Activated gamma-delta T cell (primary cell): Measurements from ENCODE around the gene BDH1.

Experiments
- DNase-seq: peaks from one replicate; lab custom pipeline; 2025; lab: John Stamatoyannopoulos, UW

BDH1 gene

DNA sequence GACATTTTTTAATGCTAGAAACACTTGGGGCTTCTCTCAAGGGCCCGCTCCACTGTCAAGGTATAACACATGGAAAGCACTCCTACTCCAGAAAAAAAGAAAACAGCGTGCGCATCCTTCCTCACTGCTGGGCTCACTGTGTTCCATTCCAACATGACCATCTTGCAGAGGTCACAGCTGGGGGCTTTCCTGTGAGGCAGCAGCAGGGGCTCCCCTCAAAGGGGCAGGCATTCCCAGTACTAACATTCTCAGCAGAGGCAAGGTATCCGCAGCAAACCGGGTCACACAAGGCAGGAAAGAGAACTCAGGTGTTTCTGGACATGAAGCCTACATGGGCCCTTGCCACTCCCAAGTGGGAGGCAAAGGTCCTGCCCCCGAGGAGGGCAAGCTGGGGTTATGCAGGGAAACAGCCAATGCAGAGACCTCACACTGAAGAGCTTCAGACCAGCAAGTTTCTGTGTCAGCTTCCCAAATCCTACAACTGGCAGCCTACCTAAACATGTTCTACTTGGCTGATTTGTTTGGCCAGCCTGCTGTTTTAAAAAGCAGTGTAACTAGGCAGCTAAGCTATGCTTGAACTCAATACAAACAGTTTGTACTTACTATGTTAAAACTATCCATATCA, 6.4 kb downstream of the BDH1 start:
- DNase-seq, result no peak

DNA sequence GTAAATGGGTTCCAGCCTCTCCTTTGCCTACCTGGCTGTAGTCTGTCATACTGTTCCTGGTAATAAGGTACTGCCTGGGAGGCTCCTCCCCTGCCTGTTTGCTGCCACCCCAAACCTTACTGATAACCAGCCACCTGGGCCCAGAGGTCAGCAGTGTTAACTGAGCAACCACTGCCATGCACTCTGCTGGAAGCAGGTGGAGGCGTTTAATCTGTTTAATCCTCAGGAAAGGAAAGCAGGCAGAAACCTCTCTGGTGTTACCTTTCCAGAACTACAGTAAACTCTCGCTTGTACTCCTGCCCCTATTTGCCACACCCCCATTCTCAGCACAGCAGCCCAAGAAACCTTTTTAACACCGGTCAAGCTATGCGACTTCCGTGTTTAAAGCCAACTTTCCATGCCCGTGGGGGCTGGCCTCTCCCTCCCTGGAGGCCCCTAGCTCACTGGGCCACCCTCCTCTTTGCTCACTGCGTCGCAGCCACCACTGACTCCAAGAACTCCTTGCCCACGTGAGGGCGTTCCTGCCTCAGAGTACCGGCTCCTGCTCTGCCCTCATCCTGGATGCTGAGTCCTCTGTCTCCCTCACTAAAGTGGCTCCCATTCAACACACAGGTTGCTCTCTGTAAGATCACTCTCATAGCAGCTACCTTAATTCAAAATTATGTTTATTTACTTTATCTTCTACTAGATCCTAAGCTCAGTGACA, 8.3 kb downstream of the BDH1 start:
- no peak for DNase-seq

DNA sequence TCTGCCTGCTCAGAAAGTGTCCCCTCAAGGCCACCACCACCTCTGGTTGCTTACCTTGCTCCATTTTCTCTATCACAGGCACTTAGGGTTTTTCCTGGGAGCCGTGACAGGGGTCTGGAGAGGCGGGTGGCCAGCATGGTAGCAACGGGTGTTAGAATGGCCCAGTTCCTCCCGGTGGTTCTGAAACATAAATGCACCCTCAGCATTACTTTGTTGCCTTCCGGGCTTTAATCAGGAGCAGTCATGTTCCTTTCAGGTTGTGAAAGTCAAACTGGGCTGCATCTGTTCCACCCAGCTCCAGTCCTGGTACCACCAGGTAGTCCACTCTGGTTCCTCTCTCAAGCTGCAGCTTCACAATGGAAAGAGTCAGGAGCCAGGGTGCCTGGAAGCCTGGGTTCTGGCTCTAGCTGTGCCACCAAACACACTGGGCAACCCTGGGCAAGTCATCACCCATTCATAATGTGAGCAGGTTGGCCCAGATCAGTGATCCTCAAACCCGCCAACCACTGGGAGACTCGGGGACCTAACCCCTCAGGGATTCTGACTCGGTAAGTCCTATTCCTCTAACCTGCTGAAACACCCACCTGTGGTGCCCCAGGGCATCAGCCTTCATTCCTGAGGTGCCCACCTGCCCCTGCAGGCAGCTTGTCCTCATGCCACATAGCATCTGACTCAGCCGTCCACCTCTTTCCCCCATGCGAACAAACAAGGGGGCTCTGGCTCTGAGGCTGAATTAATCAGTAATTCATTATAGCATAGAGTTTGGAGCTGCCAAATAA, 9.3 kb downstream of the BDH1 start:
- DNase-seq, result no peak

DNA sequence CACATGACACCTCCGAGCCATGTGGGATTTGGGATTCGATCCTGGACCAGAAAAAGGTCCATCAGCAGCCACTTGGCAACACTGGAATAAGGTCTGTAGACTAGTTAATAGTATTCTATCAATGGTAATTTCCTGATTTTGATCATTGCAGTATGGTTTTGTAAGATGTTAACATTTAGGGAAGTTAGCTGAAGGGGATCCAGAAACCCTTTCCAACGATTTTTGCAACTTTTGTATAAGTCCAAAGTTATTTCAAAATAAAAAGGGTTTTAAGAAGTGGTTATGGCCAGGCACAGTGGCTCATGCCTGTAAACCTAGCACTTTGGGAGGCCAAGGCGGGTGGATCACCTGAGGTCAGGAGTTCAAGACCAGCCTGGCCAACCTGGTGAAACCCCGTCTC, 10.2 kb downstream of the BDH1 start:
- no peak for DNase-seq

DNA sequence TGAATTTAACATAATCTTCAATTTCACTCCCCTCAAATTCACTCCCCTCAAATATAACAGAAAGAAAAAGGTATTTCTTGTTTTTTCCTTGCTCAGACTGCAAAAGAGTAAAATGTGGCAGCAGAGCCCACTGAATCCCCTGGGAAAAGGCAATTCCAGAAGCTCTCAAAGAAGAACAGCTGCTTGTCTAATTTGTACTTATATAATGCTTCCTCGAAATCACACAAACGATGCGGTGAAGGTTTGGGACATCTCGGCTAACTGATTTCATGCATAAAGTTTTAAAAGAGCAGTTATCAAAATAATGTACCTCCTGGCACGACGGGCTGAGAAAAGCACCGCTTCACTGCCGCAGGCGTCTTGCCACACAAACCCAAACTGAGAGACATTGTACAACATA, 10.7 kb downstream of the BDH1 start:
- no peak for DNase-seq

DNA sequence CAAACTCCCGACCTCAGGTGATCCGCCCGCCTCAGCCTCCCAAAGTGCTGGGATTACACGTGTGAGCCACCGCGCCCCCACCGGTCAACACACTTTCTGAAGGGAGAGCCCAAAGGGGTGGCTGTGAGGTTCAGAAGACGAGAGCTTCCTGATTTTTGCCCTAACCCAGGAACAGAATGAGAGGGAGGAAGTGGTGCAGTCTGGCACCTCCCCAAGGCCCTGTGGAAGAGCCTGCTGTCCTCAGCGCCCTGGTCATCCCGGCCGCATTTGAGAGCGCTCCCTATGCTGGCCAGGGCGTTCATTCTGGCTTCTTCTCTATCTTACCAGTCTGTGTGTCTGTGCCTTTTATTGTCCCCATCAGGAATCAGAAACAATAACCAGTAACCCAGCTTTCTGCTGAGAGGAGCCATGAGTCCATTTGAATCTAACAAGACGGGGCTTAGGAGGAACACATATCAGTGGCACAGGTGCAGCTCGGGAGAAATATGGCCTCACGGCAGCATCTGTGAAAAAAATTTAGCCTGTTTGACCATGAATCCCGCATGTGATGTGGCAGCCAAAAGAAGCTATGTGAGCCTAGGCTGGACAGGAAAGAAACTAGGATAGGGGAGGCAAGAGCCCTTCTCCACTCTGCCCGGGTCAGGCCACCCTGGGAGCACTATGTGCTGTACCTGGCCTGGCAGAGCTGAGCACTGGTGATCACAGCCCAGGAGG, 12.9 kb downstream of the BDH1 start:
- DNase-seq, result no peak

DNA sequence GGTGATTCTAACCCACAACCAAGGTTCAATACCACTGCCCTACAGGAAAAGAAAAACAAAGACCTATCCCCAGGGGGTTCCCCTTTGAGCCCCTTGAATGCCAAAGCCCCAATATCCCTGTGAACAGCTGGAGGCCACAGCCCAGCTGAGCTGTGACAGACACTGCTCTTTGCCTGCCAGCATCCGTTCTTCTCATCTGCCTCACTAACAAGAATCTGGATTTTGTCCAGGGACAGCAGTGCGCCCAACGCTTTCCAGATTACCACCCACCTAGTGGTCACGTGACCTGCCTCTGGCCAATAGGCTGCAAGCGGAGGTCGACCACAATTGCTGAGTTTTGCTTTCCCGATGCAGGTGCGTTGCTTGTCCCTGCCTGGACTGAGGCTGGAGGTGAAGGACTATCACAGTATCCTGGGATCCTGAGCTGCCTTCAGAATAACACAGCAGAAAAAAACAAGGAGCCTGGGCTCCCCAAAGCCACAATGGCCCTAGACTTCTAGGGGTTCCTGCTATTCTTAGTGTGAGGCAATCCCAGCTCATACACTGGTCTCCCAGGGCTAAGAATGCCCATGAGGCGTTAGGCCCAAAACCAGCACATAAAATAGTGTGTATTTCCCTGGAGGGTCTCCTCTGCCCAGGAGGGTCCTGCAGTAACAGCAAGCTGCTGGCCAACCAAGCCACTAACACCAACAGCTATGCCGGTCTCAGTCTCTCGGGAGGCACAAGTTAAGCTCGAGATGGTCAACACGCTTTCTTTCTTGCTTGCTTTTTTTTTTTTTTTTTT, 13.8 kb downstream of the BDH1 start:
- DNase-seq, result no peak

DNA sequence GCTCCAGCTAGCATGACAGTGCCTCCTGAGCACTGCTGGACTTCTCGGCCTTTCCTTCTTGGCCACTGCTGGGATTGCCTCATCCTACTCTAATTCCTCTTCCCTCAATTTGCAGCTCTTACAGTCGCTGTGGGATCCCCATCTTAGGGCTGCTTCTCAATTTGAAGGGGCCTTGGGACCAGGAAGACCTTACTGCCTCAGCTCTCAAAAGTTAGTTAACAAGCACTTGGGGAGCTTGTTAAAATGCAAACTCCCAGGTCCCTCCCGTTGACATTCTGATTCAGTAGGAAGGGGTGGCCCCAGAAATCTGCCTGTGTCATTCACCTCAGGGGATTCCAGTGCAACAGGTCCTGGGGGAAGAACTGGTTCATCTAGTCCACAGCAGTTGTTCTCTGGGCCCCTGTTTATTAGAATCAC, 14.8 kb downstream of the BDH1 start:
- DNase-seq, result no peak

DNA sequence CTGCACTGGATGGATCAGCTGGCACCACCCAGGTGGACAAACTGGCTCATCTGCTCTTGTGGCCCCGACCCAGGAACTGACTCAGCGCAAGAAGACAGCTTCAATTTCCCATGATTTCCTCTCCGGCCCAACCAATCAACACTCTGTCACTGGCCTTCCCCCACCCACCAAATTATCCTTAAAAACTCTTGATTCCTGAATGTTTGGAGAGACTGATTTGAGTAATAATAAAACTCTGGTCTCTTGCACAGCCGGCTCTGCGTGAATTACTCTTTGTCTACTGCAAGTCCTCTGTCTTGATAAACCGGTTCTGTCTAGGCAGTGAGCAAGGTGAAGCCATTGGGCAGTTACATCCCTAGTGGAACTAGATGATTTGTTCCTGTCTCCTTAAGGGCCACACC, 16.1 kb downstream of the BDH1 start:
- no peak for DNase-seq

DNA sequence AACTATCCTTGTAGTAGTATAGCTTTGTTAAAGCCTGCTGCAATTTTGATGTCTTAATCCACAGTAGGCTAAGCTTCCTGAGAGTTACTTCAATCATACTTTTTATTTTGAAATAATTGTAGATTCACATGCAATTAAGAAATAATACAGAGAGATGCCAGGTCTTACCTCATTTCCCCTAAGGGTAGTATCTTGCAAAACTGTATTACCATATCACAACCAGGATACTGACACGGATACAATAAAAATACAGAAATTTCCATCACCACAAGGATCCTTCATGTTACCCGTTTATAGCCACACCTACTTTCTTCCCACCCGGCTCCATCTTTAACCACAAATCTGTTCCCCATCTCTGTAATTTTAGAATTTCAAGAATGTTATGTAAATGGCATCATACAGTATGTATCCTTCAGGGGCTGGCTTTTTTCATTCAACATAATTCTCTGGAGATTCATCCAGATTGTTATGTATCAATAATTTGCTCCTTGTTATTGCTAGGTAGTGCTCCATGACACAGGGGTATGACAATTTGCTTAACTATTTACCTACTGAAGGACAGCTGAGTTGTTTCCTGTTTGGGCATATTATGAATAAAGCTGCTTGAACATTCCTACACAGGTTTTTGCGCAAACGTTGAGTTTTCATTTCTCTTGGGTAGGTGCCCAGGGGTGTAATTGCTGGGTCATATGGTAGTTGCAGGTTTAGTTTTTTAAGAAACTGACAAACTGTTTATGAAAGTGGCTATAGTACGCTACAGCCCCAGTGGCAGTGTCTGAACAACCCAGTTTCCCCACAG, 21.6 kb downstream of the BDH1 start:
- DNase-seq, result no peak

DNA sequence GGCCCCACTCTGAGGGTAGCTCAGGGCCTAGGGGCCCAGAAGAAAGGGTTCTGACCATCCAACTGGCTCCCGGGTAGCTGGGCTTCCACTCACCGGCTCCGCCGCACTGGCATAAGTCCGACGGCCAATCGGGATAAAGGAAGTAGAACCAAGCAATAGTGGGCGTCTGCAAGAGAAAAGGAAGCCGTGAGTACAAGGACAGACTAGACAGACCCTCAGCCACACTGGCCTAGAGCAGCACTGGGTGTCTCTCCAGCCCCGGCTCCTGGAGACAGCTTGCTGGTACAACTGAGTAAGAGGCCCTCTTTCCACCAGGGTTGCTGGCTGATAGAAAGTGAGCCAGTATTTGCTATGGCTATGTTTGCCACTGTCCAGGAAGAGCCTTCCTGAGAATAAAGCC, 22.4 kb downstream of the BDH1 start:
- DNase-seq, result no peak

DNA sequence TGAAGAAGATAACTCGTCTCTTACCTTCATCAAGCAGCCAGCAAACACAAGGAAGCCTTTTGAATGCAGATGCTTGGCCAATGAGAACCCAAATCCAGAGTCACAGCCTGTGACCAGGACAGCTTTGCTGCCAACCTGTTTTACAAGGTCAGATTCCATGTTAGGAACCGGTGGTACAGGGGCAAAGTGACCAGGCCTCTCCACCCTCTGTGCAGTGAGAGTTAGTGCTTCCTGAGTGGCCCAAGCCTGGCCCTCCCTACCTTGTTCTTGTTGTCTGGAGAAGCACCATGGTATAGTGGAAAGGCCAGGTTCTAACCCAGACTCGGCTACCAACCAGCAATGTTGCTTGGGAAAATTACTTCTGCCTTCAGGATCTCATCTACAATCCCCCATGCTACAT, 23.4 kb downstream of the BDH1 start:
- no peak for DNase-seq

DNA sequence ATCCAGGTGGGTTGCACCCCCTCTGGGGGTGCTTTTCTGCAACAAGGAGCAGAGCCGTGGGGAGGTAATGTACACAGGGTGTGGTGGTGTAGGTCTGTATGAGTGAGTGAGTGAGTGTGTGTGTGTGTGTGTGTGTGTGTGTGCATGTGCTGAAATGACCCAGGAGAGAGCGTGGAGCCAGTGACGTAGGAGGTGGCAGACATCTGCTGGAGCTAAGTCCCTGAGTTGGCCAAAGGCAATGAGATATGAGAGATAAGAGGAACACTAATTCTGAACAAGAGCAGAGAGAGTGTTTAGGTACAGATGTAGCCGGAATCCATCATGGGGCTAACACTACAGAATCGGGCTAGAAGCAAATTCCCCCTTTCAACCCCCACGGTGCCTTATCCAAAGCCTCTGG, 27.6 kb downstream of the BDH1 start:
- no peak for DNase-seq

DNA sequence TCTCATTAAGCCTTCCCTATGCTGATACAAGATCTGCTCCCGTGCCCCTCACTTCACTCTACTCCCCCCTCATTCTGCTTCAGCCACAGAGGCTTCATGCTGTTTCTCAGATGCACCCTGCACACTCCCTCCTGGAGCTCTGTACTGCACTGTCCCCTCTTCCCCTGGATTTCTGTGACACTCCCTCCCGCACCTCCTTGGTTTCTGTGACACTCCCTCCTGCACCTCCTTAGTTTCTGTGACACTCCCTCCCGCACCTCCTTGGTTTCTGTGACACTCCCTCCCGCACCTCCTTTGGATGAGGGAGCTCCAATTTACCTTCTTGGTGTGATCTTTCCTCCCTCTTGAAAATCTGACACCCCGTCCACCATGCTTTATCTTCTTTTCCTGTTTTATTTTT, 28.2 kb downstream of the BDH1 start:
- DNase-seq, result no peak

DNA sequence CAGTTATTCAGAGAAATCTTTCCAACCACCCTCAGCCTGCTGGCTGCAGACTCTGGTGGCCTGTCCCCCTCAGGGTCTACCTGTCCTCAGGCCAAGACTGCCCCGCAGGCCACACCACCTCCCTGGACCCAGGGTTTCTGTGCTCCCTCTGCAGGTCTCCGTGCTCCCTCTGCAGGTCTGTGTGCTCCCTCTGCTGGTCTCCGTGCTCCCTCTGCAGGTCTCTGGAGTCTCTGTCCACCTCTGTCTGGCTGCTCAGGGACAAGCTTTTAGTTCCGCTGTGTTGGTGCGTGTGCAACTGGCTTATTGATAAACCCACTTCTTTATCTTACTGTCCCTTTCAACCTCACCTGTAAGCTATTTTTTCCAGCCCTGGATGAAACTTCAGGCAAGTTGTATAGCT, 30.1 kb downstream of the BDH1 start:
- DNase-seq, result no peak

DNA sequence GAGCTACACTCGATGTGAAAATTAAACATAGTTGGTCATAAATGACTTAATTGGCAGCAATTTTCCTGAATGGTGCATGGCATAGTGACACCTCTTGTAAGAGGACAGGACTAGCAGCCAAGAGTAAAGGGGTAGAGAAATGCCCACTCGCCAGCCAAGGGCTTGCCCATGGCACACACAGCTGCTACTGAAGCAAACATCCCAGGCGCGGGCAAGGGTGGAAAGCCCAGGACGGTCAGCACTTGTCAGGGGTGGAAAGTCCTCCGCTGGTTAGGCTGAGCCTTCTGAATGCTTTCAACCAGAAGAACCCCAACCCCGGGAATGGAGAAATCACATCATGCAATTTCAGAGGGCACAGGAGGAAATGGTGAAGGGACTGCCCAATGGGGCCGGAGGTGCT, 31.6 kb downstream of the BDH1 start:
- no peak for DNase-seq

DNA sequence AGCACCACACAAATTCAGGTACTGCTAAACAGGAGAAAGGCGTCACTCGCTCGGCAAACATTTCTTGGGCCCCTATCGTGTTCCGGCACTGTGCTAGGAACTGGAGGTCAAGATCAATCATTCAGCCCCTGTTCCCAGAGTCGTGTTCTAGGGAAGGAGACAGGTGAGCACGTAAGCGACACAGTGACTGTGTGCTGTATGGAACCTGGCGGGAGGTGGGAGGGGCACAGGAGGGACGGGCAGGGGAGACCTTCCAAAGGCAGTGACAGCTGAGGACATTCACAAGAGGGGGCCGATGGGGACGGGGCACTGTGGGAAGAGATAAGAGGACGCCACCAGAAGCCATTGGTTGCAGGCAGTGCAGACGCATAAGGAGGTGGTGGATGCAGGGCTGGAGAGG, 32.2 kb downstream of the BDH1 start:
- no peak for DNase-seq

DNA sequence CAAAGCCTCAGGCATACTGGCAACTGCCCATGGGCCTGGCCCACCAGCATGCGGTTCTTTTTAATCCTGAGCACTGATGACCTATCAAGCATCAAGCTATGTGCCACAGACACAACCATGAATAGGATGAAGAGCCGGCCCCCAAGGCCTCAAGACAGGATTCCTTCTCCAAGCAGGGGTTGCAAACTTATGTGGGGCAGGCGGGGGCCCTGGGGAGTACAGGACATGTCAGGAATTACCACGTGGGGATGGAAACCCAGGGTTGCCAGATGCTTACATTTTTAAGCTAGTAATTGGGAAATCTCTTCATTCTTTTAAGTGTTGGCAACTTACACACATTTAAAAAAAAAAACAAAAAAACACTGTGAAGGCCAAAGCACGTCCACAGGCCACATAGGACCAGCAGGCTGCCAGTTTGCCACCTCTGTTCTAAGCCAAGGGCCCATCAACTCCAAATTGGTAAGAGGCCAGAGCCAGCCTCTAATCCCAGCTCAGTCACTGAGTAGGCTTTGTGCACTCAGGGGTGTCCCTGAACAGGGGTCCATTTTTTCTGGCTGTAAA, 32.8 kb downstream of the BDH1 start:
- DNase-seq, result no peak

DNA sequence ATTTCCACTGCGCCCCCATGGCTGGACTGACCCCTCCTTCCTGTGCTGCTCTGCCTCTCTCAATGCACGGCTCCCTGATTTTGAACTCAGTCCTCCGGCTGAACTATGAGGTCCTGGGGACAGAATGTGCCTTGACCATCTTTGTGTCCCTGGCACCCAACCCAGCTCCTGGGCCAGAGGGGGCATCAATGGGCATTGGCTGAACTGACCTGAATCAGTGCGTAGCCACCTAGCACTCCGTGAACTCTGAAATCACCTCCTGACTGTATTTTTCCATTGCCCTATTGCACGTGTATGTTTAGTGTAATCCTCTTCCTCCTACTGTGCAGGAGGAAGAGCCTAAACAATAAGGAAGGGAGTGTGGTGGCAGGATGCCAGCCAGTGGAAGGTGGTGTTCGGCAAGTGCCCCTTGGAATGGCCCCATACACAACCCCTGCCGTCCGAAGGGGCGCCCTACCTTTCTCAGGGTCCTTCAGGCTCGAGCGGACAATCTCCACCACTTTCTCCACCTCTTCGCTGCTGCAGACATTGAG, 33.5 kb downstream of the BDH1 start:
- DNase-seq, result no peak
